HepG2 (cell line): ENCODE data around the gene STX5. TPM values are rescaled to one million over a fixed set of nuclear protein-coding genes. Genes with fewer than 3 reads are reported as not detected.

Experiments used
- ADNP ChIP-seq: sonication (generic); formaldehyde crosslinking; IDR thresholded peaks from 2 replicates; pipeline ENCODE4 v1.4.0; 2020; ENCODE audit warnings: missing genetic modification reagents
- FOXO1 ChIP-seq: sonication (generic); formaldehyde crosslinking; IDR thresholded peaks from 2 replicates; pipeline ENCODE4 v1.4.0; 2020; ENCODE audit warnings: missing genetic modification reagents
- JDP2 ChIP-seq: sonication (generic); formaldehyde crosslinking; IDR thresholded peaks from 2 replicates; pipeline ENCODE4 v1.8.1; 2022; ENCODE audit warnings: missing genetic modification reagents, borderline replicate concordance
- SOX13 ChIP-seq, 3 experiments: fragments of 450-650 bp in 1 of 3; sonication (generic) in 1 of 3; formaldehyde crosslinking in 1 of 3; IDR thresholded peaks in 2 of 3; conservative IDR thresholded peaks in 1 of 3; 2 replicates each; pipeline versions ENCODE4 v1.5.0 to v1.6.1; 2016 to 2020; ENCODE audit warnings: antibody characterized with exemption in 1 of 3, mild to moderate bottlenecking in 1 of 3, missing compliant biosample characterization in 1 of 3, missing genetic modification reagents in 1 of 3, moderate library complexity in 1 of 3
- SOX5 ChIP-seq: IDR thresholded peaks from 2 replicates; pipeline ENCODE4 v1.6.1; 2016; ENCODE audit warnings: borderline replicate concordance
- STAG1 ChIP-seq: sonication (generic); formaldehyde crosslinking; IDR thresholded peaks from 2 replicates; pipeline ENCODE4 v1.4.0; 2020; ENCODE audit warnings: missing genetic modification reagents
- ZHX2 ChIP-seq, 2 experiments: sonication (generic) in 1 of 2; formaldehyde crosslinking in 1 of 2; IDR thresholded peaks; 2 replicates each; pipeline versions ENCODE4 v1.6.1 to v1.9.0; 2014 to 2022; ENCODE audit warnings: antibody characterized with exemption in 1 of 2, borderline replicate concordance in 1 of 2, inconsistent platforms in 1 of 2, low read depth in 1 of 2, missing genetic modification reagents in 1 of 2
- ZNF430 ChIP-seq: sonication (generic); formaldehyde crosslinking; IDR thresholded peaks from 2 replicates; pipeline ENCODE4 v1.9.0; 2021; ENCODE audit warnings: mild to moderate bottlenecking, missing genetic modification reagents
- ZNF460 ChIP-seq: sonication (generic); formaldehyde crosslinking; IDR thresholded peaks from 2 replicates; pipeline ENCODE4 v1.5.1; 2020; ENCODE audit warnings: missing genetic modification reagents, mild to moderate bottlenecking, borderline replicate concordance
- ZNF577 ChIP-seq: sonication (generic); formaldehyde crosslinking; IDR thresholded peaks from 2 replicates; pipeline ENCODE4 v1.4.0; 2020; ENCODE audit warnings: mild to moderate bottlenecking, low read depth, missing genetic modification reagents, borderline replicate concordance
- polyA plus RNA-seq, 8 experiments: library from polyadenylated mRNA; depleted of rRNA in 3 of 8; stranded (reverse) in 7 of 8; unstranded in 1 of 8; fragments of >200 nt; fragmentation: Illumina TruSeq in 4 of 8; extraction: Trizol in 4 of 8; gene quantifications; 2 replicates each; pipeline versions ENCODE4 v1.2.1 to v1.2.3, GENCODE V29; 2011 to 2016; ENCODE audit warnings: low read depth in 4 of 8, missing spikeins in 1 of 8, mixed read lengths in 1 of 8; ENCODE audit not compliant: insufficient read depth in 1 of 8
- total RNA-seq, 5 experiments: library from RNA; depleted of rRNA; stranded (reverse); fragments of >200 nt; fragmentation: Illumina TruSeq; extraction: Trizol; gene quantifications; 2 replicates each; pipeline ENCODE4 v1.2.3, GENCODE V29; 2016; ENCODE audit warnings: low read depth in 1 of 5
- TF ChIP-seq, protein P1 (sequence below): sonication (generic); formaldehyde crosslinking; IDR thresholded peaks from 2 replicates; pipeline ENCODE4 v1.8.1; 2022; ENCODE audit warnings: low read depth, mild to moderate bottlenecking, missing genetic modification reagents
- TF ChIP-seq, protein P2 (sequence below): sonication (generic); formaldehyde crosslinking; IDR thresholded peaks from 2 replicates; pipeline ENCODE4 v1.9.0; 2021; ENCODE audit warnings: missing genetic modification reagents, borderline replicate concordance

The STX5 gene
- total and polyA plus RNA-seq, 2 of the 13 experiments (the other 11 are each of a cell fraction or from before 2014, with no cell fraction given), result 26.9 to 30.0 TPM

- TF ChIP-seq, protein P1, sequence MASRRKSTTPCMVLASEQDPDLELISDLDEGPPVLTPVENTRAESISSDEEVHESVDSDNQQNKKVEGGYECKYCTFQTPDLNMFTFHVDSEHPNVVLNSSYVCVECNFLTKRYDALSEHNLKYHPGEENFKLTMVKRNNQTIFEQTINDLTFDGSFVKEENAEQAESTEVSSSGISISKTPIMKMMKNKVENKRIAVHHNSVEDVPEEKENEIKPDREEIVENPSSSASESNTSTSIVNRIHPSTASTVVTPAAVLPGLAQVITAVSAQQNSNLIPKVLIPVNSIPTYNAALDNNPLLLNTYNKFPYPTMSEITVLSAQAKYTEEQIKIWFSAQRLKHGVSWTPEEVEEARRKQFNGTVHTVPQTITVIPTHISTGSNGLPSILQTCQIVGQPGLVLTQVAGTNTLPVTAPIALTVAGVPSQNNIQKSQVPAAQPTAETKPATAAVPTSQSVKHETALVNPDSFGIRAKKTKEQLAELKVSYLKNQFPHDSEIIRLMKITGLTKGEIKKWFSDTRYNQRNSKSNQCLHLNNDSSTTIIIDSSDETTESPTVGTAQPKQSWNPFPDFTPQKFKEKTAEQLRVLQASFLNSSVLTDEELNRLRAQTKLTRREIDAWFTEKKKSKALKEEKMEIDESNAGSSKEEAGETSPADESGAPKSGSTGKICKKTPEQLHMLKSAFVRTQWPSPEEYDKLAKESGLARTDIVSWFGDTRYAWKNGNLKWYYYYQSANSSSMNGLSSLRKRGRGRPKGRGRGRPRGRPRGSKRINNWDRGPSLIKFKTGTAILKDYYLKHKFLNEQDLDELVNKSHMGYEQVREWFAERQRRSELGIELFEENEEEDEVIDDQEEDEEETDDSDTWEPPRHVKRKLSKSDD (CRISPR knock-in tag), result peak; percentile 75
- peak; percentile 69; the same call in 1 of the 2 replicates for TF ChIP-seq SOX13 (IDR thresholded peaks at IDR 0.05)
- TF ChIP-seq SOX13 (CRISPR knock-in tag; conservative IDR thresholded peaks at IDR 0.05 in 1 of 2, IDR thresholded peaks at IDR 0.05 in 1 of 2), result peak in 1 of 2 experiments; percentile 33; a peak in 1 of 4 replicates
- no peak for TF ChIP-seq ZNF460 (CRISPR knock-in tag)
- 0 out of 2 replicates have a peak, but pooled peaks have one; percentile 12 for TF ChIP-seq ZHX2 (IDR thresholded peaks at IDR 0.05; ENCODE audit: low read depth)
- TF ChIP-seq ZHX2 (CRISPR knock-in tag; IDR thresholded peaks at IDR 0.05; ENCODE audit: borderline replicate concordance), result peak; percentile 92
- TF ChIP-seq ADNP (CRISPR knock-in tag), result no peak
- TF ChIP-seq JDP2 (CRISPR knock-in tag), result no peak; the same call in 1 of the 2 replicates
- TF ChIP-seq FOXO1 (CRISPR knock-in tag), result peak; percentile 53; the same call in 1 of the 2 replicates
- peak; percentile 72 for TF ChIP-seq ZNF430 (CRISPR knock-in tag)
- TF ChIP-seq STAG1 (CRISPR knock-in tag), result no peak; the same call in 1 of the 2 replicates
- TF ChIP-seq SOX5 (CRISPR knock-in tag), result peak; percentile 55
- TF ChIP-seq ZNF577 (CRISPR knock-in tag), result no peak
- TF ChIP-seq, protein P2, sequence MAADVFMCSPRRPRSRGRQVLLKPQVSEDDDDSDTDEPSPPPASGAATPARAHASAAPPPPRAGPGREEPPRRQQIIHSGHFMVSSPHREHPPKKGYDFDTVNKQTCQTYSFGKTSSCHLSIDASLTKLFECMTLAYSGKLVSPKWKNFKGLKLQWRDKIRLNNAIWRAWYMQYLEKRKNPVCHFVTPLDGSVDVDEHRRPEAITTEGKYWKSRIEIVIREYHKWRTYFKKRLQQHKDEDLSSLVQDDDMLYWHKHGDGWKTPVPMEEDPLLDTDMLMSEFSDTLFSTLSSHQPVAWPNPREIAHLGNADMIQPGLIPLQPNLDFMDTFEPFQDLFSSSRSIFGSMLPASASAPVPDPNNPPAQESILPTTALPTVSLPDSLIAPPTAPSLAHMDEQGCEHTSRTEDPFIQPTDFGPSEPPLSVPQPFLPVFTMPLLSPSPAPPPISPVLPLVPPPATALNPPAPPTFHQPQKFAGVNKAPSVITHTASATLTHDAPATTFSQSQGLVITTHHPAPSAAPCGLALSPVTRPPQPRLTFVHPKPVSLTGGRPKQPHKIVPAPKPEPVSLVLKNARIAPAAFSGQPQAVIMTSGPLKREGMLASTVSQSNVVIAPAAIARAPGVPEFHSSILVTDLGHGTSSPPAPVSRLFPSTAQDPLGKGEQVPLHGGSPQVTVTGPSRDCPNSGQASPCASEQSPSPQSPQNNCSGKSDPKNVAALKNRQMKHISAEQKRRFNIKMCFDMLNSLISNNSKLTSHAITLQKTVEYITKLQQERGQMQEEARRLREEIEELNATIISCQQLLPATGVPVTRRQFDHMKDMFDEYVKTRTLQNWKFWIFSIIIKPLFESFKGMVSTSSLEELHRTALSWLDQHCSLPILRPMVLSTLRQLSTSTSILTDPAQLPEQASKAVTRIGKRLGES (CRISPR knock-in tag), result peak; percentile 70; the same call in 1 of the 2 replicates
These were observed 23.9 kb upstream of the STX5 start (continued) for GRCh38 chr11:62855571-62856332.
